Suprapubic skin (tissue), 4 donors: ENCODE measurements around the gene PTPRH. TPM values are rescaled to one million over a fixed set of nuclear protein-coding genes. Genes with fewer than 3 reads are reported as not detected.

Experiments used
- DNase-seq, 2 donors: peaks; one replicate each; pipeline ENCODE4 v3.0.0-alpha.2; 2019; ENCODE audit warnings: low spot score in 2 of 2
- H3K27ac ChIP-seq: fragments of 200-600 bp; sonication (generic); one replicate; pipeline ENCODE4 v1.5.1; 2019
- H3K27me3 ChIP-seq: fragments of 200-600 bp; sonication (generic); one replicate; pipeline ENCODE4 v1.5.1; 2019
- H3K36me3 ChIP-seq: fragments of 200-600 bp; sonication (generic); one replicate; pipeline ENCODE4 v1.5.1; 2019
- H3K4me1 ChIP-seq: fragments of 200-600 bp; sonication (generic); one replicate; pipeline ENCODE4 v1.5.1; 2019
- H3K4me3 ChIP-seq: fragments of 200-600 bp; sonication (generic); one replicate; pipeline ENCODE4 v1.5.1; 2019; ENCODE audit warnings: mild to moderate bottlenecking
- H3K9me3 ChIP-seq: fragments of 200-600 bp; sonication (generic); one replicate; pipeline ENCODE4 v1.5.1; 2019
- EP300 ChIP-seq: sonication (generic); formaldehyde crosslinking; IDR thresholded peaks from one replicate; pipeline ENCODE4 v1.6.1; 2017; ENCODE audit warnings: antibody characterized with exemption
- POLR2A ChIP-seq, 2 donors: fragments of 450-650 bp; IDR thresholded peaks; one replicate each; pipeline ENCODE4 v1.6.1; 2017; ENCODE audit warnings: antibody characterized with exemption in 2 of 2, mild to moderate bottlenecking in 2 of 2, moderate library complexity in 2 of 2
- POLR2AphosphoS5 ChIP-seq, 3 donors: sonication (generic); formaldehyde crosslinking; IDR thresholded peaks; one replicate each; pipeline ENCODE4 v1.6.1; 2017; ENCODE audit warnings: antibody characterized with exemption in 3 of 3
- WGBS: methylation state at CpG from one replicate; pipeline ENCODE4 v1.1.5; 2018; 5-methylcytosine and 5-hydroxymethylcytosine counted together
- total RNA-seq, 4 donors: library from RNA; depleted of rRNA; stranded (reverse); fragments of >200 nt; gene quantifications; one replicate each; pipeline ENCODE4 v1.1.0, GENCODE V29; 2016
- TF ChIP-seq, protein P1 (sequence below), 2 donors: fragments of 200-600 bp in 1 of 2; fragments of 450-650 bp in 1 of 2; sonication (generic) in 1 of 2; IDR thresholded peaks; one replicate each; pipeline ENCODE4 v1.5.1; 2016 to 2019; ENCODE audit warnings: antibody characterized with exemption in 2 of 2, mild to moderate bottlenecking in 1 of 2, moderate library complexity in 1 of 2

Gene PTPRH
- total RNA-seq, 4 donors from 2014 or later: 0.34 to 1.4 (median 1.1) TPM; not detected in 1

DNA sequence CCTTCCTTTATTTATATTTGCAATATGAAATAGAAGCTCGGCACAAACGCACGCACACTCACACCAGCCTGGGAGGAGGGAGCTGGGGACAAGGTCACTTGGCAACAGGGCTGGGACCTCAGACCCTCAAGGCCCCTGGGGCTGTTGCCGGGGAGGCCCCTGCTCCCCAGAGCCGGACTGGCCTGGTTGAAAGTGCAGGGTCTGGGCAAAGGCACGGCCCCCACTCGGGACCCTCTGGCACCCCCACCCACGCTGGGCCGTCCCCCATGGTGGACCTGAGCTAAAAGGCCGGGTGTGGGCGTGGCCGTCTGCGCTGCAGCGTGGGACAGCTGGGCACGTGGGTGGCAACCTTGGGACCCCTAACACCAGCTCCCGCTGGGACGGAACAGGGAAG is 20.5 kb upstream of the PTPRH start:
- Histone ChIP-seq H3K9me3 (no peaks in the 10 kb centered on the region), H3K27me3 (no peaks in the 10 kb centered on the region), H3K4me1 (no peaks in the 10 kb centered on the region), H3K4me3 (no peak overlapping the region), H3K27ac (no peak overlapping the region), H3K36me3 (peaks cover 82% of the 10 kb centered on the region)
- WGBS: 94% methylated on average over 17 of the region's 17 CpGs
- DNase-seq: no peak
- TF ChIP-seq EP300 (no peak), POLR2AphosphoS5 (IDR thresholded peaks at IDR 0.05) (no peak), POLR2A (IDR thresholded peaks at IDR 0.05) (no peak)
- TF ChIP-seq, protein P1, sequence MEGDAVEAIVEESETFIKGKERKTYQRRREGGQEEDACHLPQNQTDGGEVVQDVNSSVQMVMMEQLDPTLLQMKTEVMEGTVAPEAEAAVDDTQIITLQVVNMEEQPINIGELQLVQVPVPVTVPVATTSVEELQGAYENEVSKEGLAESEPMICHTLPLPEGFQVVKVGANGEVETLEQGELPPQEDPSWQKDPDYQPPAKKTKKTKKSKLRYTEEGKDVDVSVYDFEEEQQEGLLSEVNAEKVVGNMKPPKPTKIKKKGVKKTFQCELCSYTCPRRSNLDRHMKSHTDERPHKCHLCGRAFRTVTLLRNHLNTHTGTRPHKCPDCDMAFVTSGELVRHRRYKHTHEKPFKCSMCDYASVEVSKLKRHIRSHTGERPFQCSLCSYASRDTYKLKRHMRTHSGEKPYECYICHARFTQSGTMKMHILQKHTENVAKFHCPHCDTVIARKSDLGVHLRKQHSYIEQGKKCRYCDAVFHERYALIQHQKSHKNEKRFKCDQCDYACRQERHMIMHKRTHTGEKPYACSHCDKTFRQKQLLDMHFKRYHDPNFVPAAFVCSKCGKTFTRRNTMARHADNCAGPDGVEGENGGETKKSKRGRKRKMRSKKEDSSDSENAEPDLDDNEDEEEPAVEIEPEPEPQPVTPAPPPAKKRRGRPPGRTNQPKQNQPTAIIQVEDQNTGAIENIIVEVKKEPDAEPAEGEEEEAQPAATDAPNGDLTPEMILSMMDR (IDR thresholded peaks at IDR 0.05): no peak

DNA sequence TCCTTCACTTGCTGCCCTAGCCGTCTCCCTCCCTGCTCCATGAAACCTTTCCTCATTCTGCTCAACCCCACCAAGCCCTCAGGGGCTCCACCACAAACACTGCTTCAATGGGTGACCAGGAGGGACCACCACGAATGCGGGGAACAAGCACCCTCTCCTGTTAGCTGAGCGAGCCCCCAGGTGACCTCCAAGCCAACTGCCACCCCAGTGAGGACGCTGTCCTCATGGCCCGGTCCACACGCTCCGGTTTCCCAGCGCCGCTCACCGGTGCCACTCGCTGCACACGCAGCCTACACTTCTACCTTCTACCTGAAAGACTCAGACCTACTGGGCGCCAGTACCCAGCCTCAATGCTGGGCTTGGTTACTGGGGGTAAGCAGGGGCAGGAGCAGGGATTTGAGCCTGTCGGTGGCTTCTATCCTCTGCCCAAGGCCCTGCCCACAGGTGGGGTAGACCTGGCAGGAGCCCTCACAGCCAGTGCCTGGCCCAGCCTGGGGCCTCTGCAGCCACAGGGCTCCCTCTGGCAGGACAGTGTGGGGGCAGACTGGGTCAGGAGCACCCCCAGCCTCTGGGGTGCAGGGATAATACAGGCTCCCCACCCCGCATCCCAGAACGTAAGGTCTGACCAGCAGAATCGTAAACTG is 20.0 kb upstream of the PTPRH start:
- H3K36me3 ChIP-seq: peaks cover 77% of the 10 kb centered on the region
- 90% methylated on average over 18 of the region's 18 CpGs for WGBS
- TF ChIP-seq EP300 (no peak), POLR2A (IDR thresholded peaks at IDR 0.05) (no peak), POLR2AphosphoS5 (IDR thresholded peaks at IDR 0.05) (no peak)
- TF ChIP-seq, protein P1 (IDR thresholded peaks at IDR 0.05): no peak

DNA sequence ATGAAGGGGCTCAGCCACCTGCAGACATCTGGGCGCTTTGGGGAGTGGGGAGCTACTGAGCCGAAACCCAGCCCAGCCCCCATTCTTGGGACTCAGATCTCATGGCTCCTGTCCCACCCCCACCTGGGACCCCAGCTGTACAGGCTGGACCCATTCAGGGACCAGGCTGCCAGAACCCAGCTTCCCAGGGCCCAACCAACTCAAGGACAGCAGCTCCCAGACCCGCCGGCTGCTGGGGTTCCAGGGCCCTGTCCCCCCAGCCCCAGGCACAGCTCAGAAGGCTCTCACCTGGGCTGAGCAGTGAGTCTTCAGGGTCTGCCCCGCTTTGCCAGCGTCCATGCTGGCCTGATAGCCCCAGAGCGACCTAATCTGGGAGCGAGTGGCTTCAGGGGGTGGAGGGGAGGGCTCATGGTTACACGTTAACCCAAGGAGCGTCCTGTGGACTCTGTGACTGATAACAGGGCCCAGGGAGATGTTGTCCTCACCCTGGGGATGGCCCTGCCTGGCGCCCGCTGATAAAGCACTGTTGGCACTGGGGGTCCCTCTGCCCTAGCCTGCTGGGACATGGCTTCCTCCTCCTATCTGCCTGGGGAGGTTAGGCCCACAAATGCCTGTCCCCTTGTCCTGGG is 19.2 kb upstream of the PTPRH start, which contains the start of gene TMEM86B:
TMEM86B (minus strand) TSS at position 361 of the 629 bp plus-strand sequence; CDS start at position 339, 22 bp downstream.
- Histone ChIP-seq H3K4me3 (no peak within 1 kb of the TSS), H3K27me3 (no peaks in the 10 kb centered on the region), H3K9me3 (no peaks in the 10 kb centered on the region), H3K4me1 (no peaks in the 10 kb centered on the region), H3K36me3 (peaks cover 72% of the 10 kb centered on the region), H3K27ac (no peak within 1 kb of the TSS)
- TF ChIP-seq POLR2AphosphoS5 (IDR thresholded peaks at IDR 0.05) (no peak), POLR2A (IDR thresholded peaks at IDR 0.05) (no peak), EP300 (no peak)
- TF ChIP-seq, protein P1 (IDR thresholded peaks at IDR 0.05): no peak
- WGBS: 91% methylated on average over 6 of the region's 12 CpGs
- DNase-seq: no peak

More for the DNA sequence above, 20.0 kb upstream of the PTPRH start:
- Histone ChIP-seq H3K9me3 (no peaks in the 10 kb centered on the region), H3K27me3 (no peaks in the 10 kb centered on the region), H3K4me3 (no peak overlapping the region), H3K27ac (no peak overlapping the region), H3K4me1 (no peaks in the 10 kb centered on the region)
- DNase-seq: no peak

DNA sequence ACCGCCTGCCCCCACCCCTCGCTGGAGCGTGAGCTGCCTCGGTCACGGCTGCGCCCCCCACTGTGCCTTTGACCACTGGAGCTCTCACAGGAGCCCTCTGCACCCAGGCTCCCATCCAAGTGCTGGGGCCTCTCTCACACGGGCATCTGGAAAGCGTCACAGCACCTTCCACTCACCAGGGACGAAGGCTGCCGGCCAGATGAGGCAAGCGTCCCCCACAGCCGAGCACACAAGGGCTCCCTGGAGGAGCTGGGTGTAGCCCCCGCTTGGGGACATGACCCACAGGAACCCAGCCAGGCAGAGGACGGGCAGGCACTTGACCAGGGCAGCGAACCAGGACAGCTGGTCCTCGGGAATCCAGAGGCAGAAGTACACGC is 18.7 kb upstream of the PTPRH start:
- no peaks in the 10 kb centered on the region for H3K9me3 ChIP-seq
- no peak overlapping the region for H3K4me3 ChIP-seq
- H3K36me3 ChIP-seq: peaks cover 69% of the 10 kb centered on the region
- 76% methylated on average over 8 of the region's 17 CpGs for WGBS
- no peaks in the 10 kb centered on the region for H3K4me1 ChIP-seq
- no peak overlapping the region for H3K27ac ChIP-seq
- H3K27me3 ChIP-seq: no peaks in the 10 kb centered on the region
- TF ChIP-seq POLR2A (IDR thresholded peaks at IDR 0.05): no peak
- no peak for TF ChIP-seq POLR2AphosphoS5 (IDR thresholded peaks at IDR 0.05)
- TF ChIP-seq, protein P1 (IDR thresholded peaks at IDR 0.05): no peak
- TF ChIP-seq EP300: no peak
- DNase-seq: no peak

DNA sequence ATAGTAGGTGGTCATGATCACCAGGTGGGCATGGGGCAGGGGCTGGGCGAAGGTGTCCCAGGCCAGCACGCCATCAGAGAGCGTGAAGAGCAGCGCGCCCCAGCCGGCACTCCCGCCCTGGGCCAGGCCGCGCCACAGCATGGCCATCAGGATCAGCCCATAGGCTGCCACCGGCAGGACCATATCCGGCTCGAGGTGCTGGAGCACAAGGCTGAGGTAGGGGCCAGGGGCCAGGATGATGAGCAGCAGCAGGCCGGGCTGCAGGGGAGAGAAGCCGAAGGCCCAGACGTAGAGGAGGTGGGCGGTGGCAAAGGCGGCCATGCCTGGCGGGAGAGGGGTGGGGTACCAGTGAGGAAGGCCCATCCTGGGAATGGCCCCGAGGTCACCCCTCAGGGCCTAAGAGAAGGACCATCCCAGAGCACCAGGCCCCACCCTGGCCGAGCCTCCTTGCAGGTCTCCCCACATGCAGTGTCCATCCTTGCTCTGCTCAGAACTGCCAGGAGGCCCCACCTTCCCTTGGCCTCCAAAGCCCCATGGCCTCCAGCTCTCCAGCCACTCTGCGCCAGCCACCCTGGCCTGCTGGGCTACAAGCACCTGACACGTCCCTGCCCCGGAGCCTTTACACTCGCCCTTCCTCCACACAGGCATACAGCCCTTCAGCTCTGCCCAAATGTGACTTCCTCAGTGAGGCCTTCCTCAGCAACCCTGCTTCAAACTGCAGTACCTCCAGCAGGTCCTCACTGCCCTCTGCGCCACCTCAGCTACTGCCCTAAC is 18.1 kb upstream of the PTPRH start:
- peaks cover 63% of the 10 kb centered on the region for H3K36me3 ChIP-seq

More for the DNA sequence above, 18.1 kb upstream of the PTPRH start:
- H3K9me3 ChIP-seq: no peaks in the 10 kb centered on the region
- TF ChIP-seq POLR2AphosphoS5 (IDR thresholded peaks at IDR 0.05): no peak
- TF ChIP-seq EP300: no peak
- TF ChIP-seq, protein P1 (IDR thresholded peaks at IDR 0.05): no peak
- TF ChIP-seq POLR2A (IDR thresholded peaks at IDR 0.05): no peak
- WGBS: 87% methylated on average over 18 of the region's 25 CpGs
- no peaks in the 10 kb centered on the region for H3K27me3 ChIP-seq
- no peak overlapping the region for H3K4me3 ChIP-seq
- no peak overlapping the region for H3K27ac ChIP-seq
- no peak for DNase-seq
- no peaks in the 10 kb centered on the region for H3K4me1 ChIP-seq
